Measurements from ENCODE around the gene SLMAP. TPM values are rescaled to one million over a fixed set of nuclear protein-coding genes. Genes with fewer than 3 reads are reported as not detected.

SLMAP gene
- polyA plus RNA-seq, 1 of the 3 experiments (the other 2 are of a cell fraction), result 10.5 TPM

- H2AFZ ChIP-seq (ENCODE audit: low read depth), result no peak overlapping the region
- POLR2A ChIA-PET, result no interaction called here
- no peak overlapping the region for H3K4me2 ChIP-seq
- no peak overlapping the region for H3K9ac ChIP-seq
- 99% methylated on average over 3 of the region's 3 CpGs for WGBS (ENCODE audit: low lambda C conversion rate)
- no peak overlapping the region for H3K27ac ChIP-seq (ENCODE audit: low read depth in 2 of 2, low read length in 1 of 2)
- no peak overlapping the region for H3K4me3 ChIP-seq (ENCODE audit: low read depth in 2 of 2, low read length in 1 of 2)
- H3K27me3 ChIP-seq (ENCODE audit: insufficient read depth), result no peaks in the 10 kb centered on the region
- H4K20me1 ChIP-seq (ENCODE audit: insufficient read depth), result no peaks in the 10 kb centered on the region
- no peaks in the 10 kb centered on the region for H3K4me1 ChIP-seq (ENCODE audit: control insufficient read depth in 1 of 2, insufficient read depth in 2 of 2, low read depth in 1 of 2, low read length in 1 of 2)
- CTCF ChIA-PET, result no interaction called here
- TF ChIP-seq TCF12 (IDR thresholded peaks at IDR 0.05) (no peak), ELF1 (IDR thresholded peaks at IDR 0.05) (no peak), MXI1 (IDR thresholded peaks at IDR 0.05; ENCODE audit: low read depth, low read length) (no peak), NRF1 (IDR thresholded peaks at IDR 0.05; ENCODE audit: low read depth, low read length) (no peak), USF2 (IDR thresholded peaks at IDR 0.05; ENCODE audit: borderline replicate concordance, low read depth, low read length) (no peak), JUND (IDR thresholded peaks at IDR 0.05) (no peak), RCOR1 (IDR thresholded peaks at IDR 0.05; ENCODE audit: low read length) (no peak), MEF2A (IDR thresholded peaks at IDR 0.05; ENCODE audit: borderline replicate concordance, low read depth) (no peak), RFX5 (IDR thresholded peaks at IDR 0.05; ENCODE audit: low read length) (no peak), EZH2phosphoT487 (IDR thresholded peaks at IDR 0.05; ENCODE audit: borderline replicate concordance, low read depth) (no peak), EP300 (IDR thresholded peaks at IDR 0.05; ENCODE audit: borderline replicate concordance in 1 of 2, low read depth in 1 of 2, low read length in 1 of 2) (no peak), NFIC (IDR thresholded peaks at IDR 0.05; ENCODE audit: borderline replicate concordance) (no peak), SMC3 (IDR thresholded peaks at IDR 0.05; ENCODE audit: low read depth, low read length) (no peak), FOXM1 (IDR thresholded peaks at IDR 0.05; ENCODE audit: low read depth) (no peak), FOSL2 (IDR thresholded peaks at IDR 0.05; ENCODE audit: borderline replicate concordance, low read depth) (no peak), GATA2 (CRISPR knock-in tag; IDR thresholded peaks at IDR 0.05) (no peak)
- TF ChIP-seq, protein P1, sequence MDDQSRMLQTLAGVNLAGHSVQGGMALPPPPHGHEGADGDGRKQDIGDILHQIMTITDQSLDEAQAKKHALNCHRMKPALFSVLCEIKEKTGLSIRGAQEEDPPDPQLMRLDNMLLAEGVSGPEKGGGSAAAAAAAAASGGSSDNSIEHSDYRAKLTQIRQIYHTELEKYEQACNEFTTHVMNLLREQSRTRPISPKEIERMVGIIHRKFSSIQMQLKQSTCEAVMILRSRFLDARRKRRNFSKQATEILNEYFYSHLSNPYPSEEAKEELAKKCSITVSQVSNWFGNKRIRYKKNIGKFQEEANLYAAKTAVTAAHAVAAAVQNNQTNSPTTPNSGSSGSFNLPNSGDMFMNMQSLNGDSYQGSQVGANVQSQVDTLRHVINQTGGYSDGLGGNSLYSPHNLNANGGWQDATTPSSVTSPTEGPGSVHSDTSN (IDR thresholded peaks at IDR 0.05), result no peak
- TF ChIP-seq, protein P2, sequence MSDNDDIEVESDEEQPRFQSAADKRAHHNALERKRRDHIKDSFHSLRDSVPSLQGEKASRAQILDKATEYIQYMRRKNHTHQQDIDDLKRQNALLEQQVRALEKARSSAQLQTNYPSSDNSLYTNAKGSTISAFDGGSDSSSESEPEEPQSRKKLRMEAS (IDR thresholded peaks at IDR 0.05; ENCODE audit: low read depth), result no peak
- TF ChIP-seq, protein P3, sequence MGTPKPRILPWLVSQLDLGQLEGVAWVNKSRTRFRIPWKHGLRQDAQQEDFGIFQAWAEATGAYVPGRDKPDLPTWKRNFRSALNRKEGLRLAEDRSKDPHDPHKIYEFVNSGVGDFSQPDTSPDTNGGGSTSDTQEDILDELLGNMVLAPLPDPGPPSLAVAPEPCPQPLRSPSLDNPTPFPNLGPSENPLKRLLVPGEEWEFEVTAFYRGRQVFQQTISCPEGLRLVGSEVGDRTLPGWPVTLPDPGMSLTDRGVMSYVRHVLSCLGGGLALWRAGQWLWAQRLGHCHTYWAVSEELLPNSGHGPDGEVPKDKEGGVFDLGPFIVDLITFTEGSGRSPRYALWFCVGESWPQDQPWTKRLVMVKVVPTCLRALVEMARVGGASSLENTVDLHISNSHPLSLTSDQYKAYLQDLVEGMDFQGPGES (IDR thresholded peaks at IDR 0.05; ENCODE audit: low read depth, low read length), result no peak
- H3K36me3 ChIP-seq (replicated peaks in 1 of 2; ENCODE audit: control insufficient read depth in 1 of 2, insufficient read depth in 2 of 2, low read length in 1 of 2), result peaks cover 7 to 23% of the 10 kb centered on the region in 2 experiments
- H3K9me2 ChIP-seq, result no peaks in the 10 kb centered on the region
- DNase-seq, result no peak
- H3K79me2 ChIP-seq (ENCODE audit: insufficient read depth), result no peaks in the 10 kb centered on the region
- H3K9me3 ChIP-seq, result no peaks in the 10 kb centered on the region
- H3F3A ChIP-seq (replicated peaks; ENCODE audit: insufficient read depth), result peaks cover 13% of the 10 kb centered on the region
Measured at GRCh38 chr3:57893668-57894067, 137.6 kb downstream of the SLMAP start.

Measured in SK-N-SH (cell line).